Measurements from ENCODE around the gene SDHB. TPM values are rescaled to one million over a fixed set of nuclear protein-coding genes. Genes with fewer than 3 reads are reported as not detected.

The SDHB gene
- total and polyA plus RNA-seq, 2 of the 8 experiments (the other 6 are each of a cell fraction or from before 2014, with no cell fraction given) = 84.0 to 98.7 TPM

DNA sequence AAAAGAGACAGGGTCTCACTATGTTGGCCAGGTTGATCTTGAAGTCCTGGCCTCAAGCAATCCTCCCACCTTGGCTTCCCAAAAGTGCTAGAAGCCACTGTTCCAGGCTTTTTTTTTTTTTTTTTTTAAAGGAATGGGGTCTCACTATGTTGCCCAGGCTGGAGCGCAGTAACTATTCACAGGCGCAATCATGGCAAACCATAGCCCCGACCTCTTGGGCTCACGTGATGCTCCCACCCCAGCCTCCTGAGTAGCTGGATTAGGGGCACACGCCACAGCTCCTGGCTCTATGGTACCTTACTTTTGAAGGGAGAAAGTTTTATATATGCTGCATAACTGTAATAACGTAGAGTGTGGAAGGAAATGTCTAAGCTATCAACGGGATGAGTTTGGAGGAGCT is 36.4 kb downstream of the SDHB start:
- CTCF ChIA-PET (ENCODE audit: partially characterized antibody) = interaction anchor here (0.7 to 2.1 kb wide), 4 partner anchors 15 to 30 kb away, joined by 3 to 10 read pairs (median 6); no protein-coding TSS in a partner anchor
- no peak for DNase-seq (ENCODE audit: low read depth in 1 of 2, low spot score in 2 of 2)
- no peak overlapping the region for H3K4ac ChIP-seq (replicated peaks; ENCODE audit: insufficient read length, low read depth, low read length)
- no peak overlapping the region for H2BK20ac ChIP-seq (ENCODE audit: low read length)
- POLR2A ChIA-PET (ENCODE audit: partially characterized antibody) = interaction anchor here (1.4 kb wide), 1 partner anchor 13 kb away, joined by 5 read pairs; no protein-coding TSS in a partner anchor
- no peak overlapping the region for H4K5ac ChIP-seq (ENCODE audit: insufficient read length, low read depth, low read length)
- no peaks in the 10 kb centered on the region for H3K79me2 ChIP-seq (ENCODE audit: control insufficient read depth in 1 of 2, insufficient read depth in 2 of 2, low read length in 2 of 2)
- H3K27me3 ChIP-seq (replicated peaks in 1 of 4; ENCODE audit: control insufficient read depth in 3 of 4, extremely low read depth in 1 of 4, insufficient read depth in 3 of 4, low read length in 3 of 4) = no peaks in the 10 kb centered on the region
- H2AFZ ChIP-seq (ENCODE audit: low read length) = no peak overlapping the region
- WGBS, 2 experiments (ENCODE audit: extremely low coverage in 1 of 2, insufficient coverage in 1 of 2, insufficient read length in 1 of 2, insufficient replicate concordance in 2 of 2, low coverage in 1 of 2, low lambda C conversion rate in 2 of 2, missing lambda C conversion rate in 1 of 2) = 95% methylated on average over 7 of the region's 7 CpGs; no CpG with 5 or more reads in 1 of the 2 experiments
- H3K18ac ChIP-seq (ENCODE audit: extremely low read depth, low read length) = no peak overlapping the region
- no peak for FAIRE-seq
- TF ChIP-seq SIX5 (IDR thresholded peaks at IDR 0.05; ENCODE audit: low read depth, low read length) = no peak
- no peak for TF ChIP-seq CEBPB (IDR thresholded peaks at IDR 0.05; ENCODE audit: low read depth, low read length)
- TF ChIP-seq YY1 (IDR thresholded peaks at IDR 0.05; ENCODE audit: low read depth, low read length) = no peak
- TF ChIP-seq, protein P1, sequence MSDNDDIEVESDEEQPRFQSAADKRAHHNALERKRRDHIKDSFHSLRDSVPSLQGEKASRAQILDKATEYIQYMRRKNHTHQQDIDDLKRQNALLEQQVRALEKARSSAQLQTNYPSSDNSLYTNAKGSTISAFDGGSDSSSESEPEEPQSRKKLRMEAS (IDR thresholded peaks at IDR 0.05) = no peak
- TF ChIP-seq NRF1 (IDR thresholded peaks at IDR 0.05; ENCODE audit: low read depth, low read length) = no peak
- no peak for TF ChIP-seq MAFK (IDR thresholded peaks at IDR 0.05; ENCODE audit: low read depth, low read length)
- H3K4me3 ChIP-seq (ENCODE audit: extremely low read depth in 1 of 4, insufficient read depth in 2 of 4, low read depth in 3 of 4, low read length in 4 of 4) = no peak overlapping the region
- H3K4me2 ChIP-seq (ENCODE audit: insufficient read depth in 1 of 2, low read depth in 2 of 2, low read length in 2 of 2) = no peak overlapping the region
- no peak overlapping the region for H2AK5ac ChIP-seq (ENCODE audit: low read depth, low read length)
- no peaks in the 10 kb centered on the region; the same call in 1 of the 2 replicates for H3K79me1 ChIP-seq (ENCODE audit: low read depth, low read length)
- H4K20me1 ChIP-seq (replicated peaks in 1 of 2; ENCODE audit: control insufficient read depth in 1 of 2, insufficient read depth in 2 of 2, low read length in 2 of 2) = no peaks in the 10 kb centered on the region
- no peak overlapping the region for H2BK120ac ChIP-seq (replicated peaks; ENCODE audit: low read depth, low read length)
- H2BK5ac ChIP-seq (ENCODE audit: low read depth, low read length) = no peak overlapping the region
- H3K23ac ChIP-seq (ENCODE audit: insufficient read length) = no peak overlapping the region
- H3K23me2 ChIP-seq (ENCODE audit: low read depth, low read length) = 0 out of 2 replicates have a peak, but pooled peaks cover 2% of the 10 kb centered on the region
- no peak overlapping the region for H2BK12ac ChIP-seq (ENCODE audit: low read depth, low read length)
- no peak overlapping the region for H3K56ac ChIP-seq (replicated peaks; ENCODE audit: insufficient read length, low read depth, low read length)
- H4K91ac ChIP-seq (replicated peaks; ENCODE audit: insufficient read length, low read length) = no peak overlapping the region
- H2BK15ac ChIP-seq (ENCODE audit: low read length) = no peak overlapping the region
- H3K14ac ChIP-seq (ENCODE audit: insufficient read length) = no peak overlapping the region
- no peaks in the 10 kb centered on the region for H3K9me3 ChIP-seq (ENCODE audit: insufficient read depth in 2 of 2, low read depth in 1 of 2, low read length in 1 of 2)
- H3K27ac ChIP-seq (ENCODE audit: low read depth, low read length) = no peak overlapping the region
- H3K9ac ChIP-seq (replicated peaks in 1 of 4; ENCODE audit: extremely low read depth in 1 of 4, low read depth in 3 of 4, low read length in 3 of 4) = no peak overlapping the region
- no peak overlapping the region for H4K8ac ChIP-seq (ENCODE audit: extremely low read depth, insufficient read depth, low read length)
- peaks cover 19 to 41% (median 26%) of the 10 kb centered on the region in 4 experiments for H3K36me3 ChIP-seq (ENCODE audit: control insufficient read depth in 2 of 4, insufficient read depth in 4 of 4, low read length in 3 of 4)
- peaks cover 21 to 28% (median 24%) of the 10 kb centered on the region in 4 experiments for H3K4me1 ChIP-seq (replicated peaks in 1 of 4; ENCODE audit: control insufficient read depth in 3 of 4, insufficient read depth in 4 of 4, low read length in 3 of 4)
